Measurements from ENCODE around the gene CHRNA9. TPM values are rescaled to one million over a fixed set of nuclear protein-coding genes. Genes with fewer than 3 reads are reported as not detected.

The CHRNA9 gene
- total RNA-seq, 1 experiment from 2014 or later, result 2.0 TPM

GRCh38 chr4:40309250-40309774 is 25.8 kb upstream of the CHRNA9 start:
- no peaks in the 10 kb centered on the region for H3K27me3 Mint-ChIP-seq (ENCODE audit: insufficient read depth, unreplicated experiment)
- ChIA-PET POLR2A (interaction anchor here (0.7 to 2.0 kb wide), 5 partner anchors 8 to 253 kb away, joined by 3 to 5 read pairs (median 4); partner anchors contain the start of gene N4BP2), CTCF (interaction anchor here (0.5 to 4.2 kb wide), 30 partner anchors 9 to 1011 kb away, joined by 3 to 47 read pairs (median 4); no protein-coding TSS in a partner anchor)
- DNase-seq (ENCODE audit: unreplicated experiment), result peak; percentile 90
- no peak overlapping the region for H3K27ac Mint-ChIP-seq (ENCODE audit: low read depth, unreplicated experiment)
- peaks cover 25% of the 10 kb centered on the region for H3K4me1 Mint-ChIP-seq (ENCODE audit: insufficient read depth, unreplicated experiment)
- H3K9me3 Mint-ChIP-seq (ENCODE audit: unreplicated experiment), result no peaks in the 10 kb centered on the region
- intact Hi-C loops (cut with micrococcal nuclease), result loop anchor here (1.0 to 2.0 kb wide), 2 partner anchors 159 to 253 kb away; partner anchors contain the start of gene N4BP2
- TF ChIP-seq CTCF (IDR thresholded peaks at IDR 0.05; ENCODE audit: unreplicated experiment), result peak; percentile 81
- H3K4me3 Mint-ChIP-seq (ENCODE audit: unreplicated experiment), result no peak overlapping the region
- no TSS peak for BruUV-seq (replicated peaks)
- peaks cover 5% of the 10 kb centered on the region for H3K36me3 Mint-ChIP-seq (ENCODE audit: insufficient read depth, unreplicated experiment)

- Mint-ChIP-seq H3K27ac (ENCODE audit: low read depth, unreplicated experiment) (no peak overlapping the region), H3K4me3 (ENCODE audit: unreplicated experiment) (no peak overlapping the region), H3K36me3 (ENCODE audit: insufficient read depth, unreplicated experiment) (peaks cover 5% of the 10 kb centered on the region), H3K9me3 (ENCODE audit: unreplicated experiment) (no peaks in the 10 kb centered on the region), H3K27me3 (ENCODE audit: insufficient read depth, unreplicated experiment) (no peaks in the 10 kb centered on the region), H3K4me1 (ENCODE audit: insufficient read depth, unreplicated experiment) (peaks cover 28% of the 10 kb centered on the region)
- TF ChIP-seq CTCF (IDR thresholded peaks at IDR 0.05; ENCODE audit: unreplicated experiment), result no peak
- ChIA-PET POLR2A (interaction anchor here (0.6 to 2.0 kb wide), 3 partner anchors 9 to 252 kb away, joined by 3 to 4 read pairs (median 3); no protein-coding TSS in a partner anchor), CTCF (interaction anchor here (0.6 to 4.2 kb wide), 17 partner anchors 10 to 623 kb away, joined by 3 to 47 read pairs (median 4); no protein-coding TSS in a partner anchor)
- no TSS peak for BruUV-seq (replicated peaks)
- intact Hi-C loops (cut with micrococcal nuclease), result no loop called here
- DNase-seq (ENCODE audit: unreplicated experiment), result no peak
Measured at GRCh38 chr4:40310225-40310624, 24.9 kb upstream of the CHRNA9 start.

DNA sequence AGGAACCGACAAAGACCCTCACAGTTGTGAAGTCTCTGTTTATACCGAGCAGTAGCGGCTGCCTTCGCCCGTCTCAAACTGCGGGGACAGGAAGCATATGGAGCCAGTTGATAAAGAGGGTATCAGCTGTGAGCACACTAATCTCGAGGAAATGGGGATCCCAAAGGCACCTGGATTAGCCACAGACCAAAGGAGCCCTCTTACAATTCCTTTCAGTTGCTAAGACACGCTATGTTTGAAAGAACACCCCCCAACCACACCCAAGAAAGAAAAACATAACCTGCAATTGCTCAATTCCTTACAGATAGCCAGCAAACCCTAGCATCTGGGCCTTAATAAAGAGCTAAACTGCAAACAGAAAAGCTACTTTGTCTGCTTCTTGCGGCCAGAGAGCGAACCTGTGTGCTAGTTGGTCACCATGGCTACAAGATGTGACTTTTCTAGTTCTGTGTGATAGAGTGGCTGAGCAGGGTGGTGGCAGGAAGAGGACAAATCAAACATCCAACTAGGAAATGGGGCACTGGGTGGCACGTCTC is 23.3 kb upstream of the CHRNA9 start:
- H3K9me3 Mint-ChIP-seq (ENCODE audit: unreplicated experiment), result no peaks in the 10 kb centered on the region
- no peak overlapping the region for H3K4me3 Mint-ChIP-seq (ENCODE audit: unreplicated experiment)
- H3K27ac Mint-ChIP-seq (ENCODE audit: low read depth, unreplicated experiment), result peak overlapping the region; percentile 85
- H3K4me1 Mint-ChIP-seq (ENCODE audit: insufficient read depth, unreplicated experiment), result peaks cover 40% of the 10 kb centered on the region
- peak; percentile 41 for DNase-seq (ENCODE audit: unreplicated experiment)
- no peaks in the 10 kb centered on the region for H3K27me3 Mint-ChIP-seq (ENCODE audit: insufficient read depth, unreplicated experiment)
- no peak for TF ChIP-seq CTCF (IDR thresholded peaks at IDR 0.05; ENCODE audit: unreplicated experiment)
- no TSS peak for BruUV-seq (replicated peaks)
- POLR2A ChIA-PET, result interaction anchor here (0.7 to 1.1 kb wide), 5 partner anchors 11 to 853 kb away, joined by 3 to 4 read pairs (median 3); partner anchors contain the start of genes LIAS and RPL9
- peaks cover 9% of the 10 kb centered on the region for H3K36me3 Mint-ChIP-seq (ENCODE audit: insufficient read depth, unreplicated experiment)
- CTCF ChIA-PET, result interaction anchor here (0.6 to 4.2 kb wide), 11 partner anchors 10 to 256 kb away, joined by 3 to 47 read pairs (median 3); partner anchors contain the start of gene N4BP2
- intact Hi-C loops (cut with micrococcal nuclease), result no loop called here

DNA sequence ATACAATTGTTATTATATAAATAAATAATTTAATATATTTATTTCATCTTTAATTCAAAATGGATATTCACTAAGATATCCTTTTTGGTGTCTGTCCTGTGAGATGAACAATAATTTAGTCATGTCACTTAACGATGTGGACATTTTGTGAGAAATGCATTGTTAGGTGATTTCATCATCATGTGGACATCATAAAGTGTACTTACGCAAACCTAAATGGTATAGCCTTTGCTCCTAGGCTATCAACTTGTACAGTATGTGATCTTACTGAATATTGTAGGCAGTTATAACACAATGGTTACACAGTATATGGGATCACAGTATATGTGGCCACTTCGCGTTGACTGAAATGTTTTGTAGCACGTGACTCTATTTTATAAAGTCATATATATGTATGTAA is 20.2 kb upstream of the CHRNA9 start:
- CTCF ChIA-PET, result interaction anchor here (0.8 kb wide), 1 partner anchor 11 kb away, joined by 3 read pairs; no protein-coding TSS in a partner anchor
- DNase-seq (ENCODE audit: unreplicated experiment), result peak; percentile 76
- intact Hi-C loops (cut with micrococcal nuclease), result loop anchor here (5.0 kb wide), 1 partner anchor 338 kb away; the partner anchor contains the start of gene PDS5A

More for the DNA sequence above, 20.2 kb upstream of the CHRNA9 start:
- Mint-ChIP-seq H3K27me3 (ENCODE audit: insufficient read depth, unreplicated experiment) (no peaks in the 10 kb centered on the region), H3K9me3 (ENCODE audit: unreplicated experiment) (no peaks in the 10 kb centered on the region), H3K36me3 (ENCODE audit: insufficient read depth, unreplicated experiment) (peaks cover 14% of the 10 kb centered on the region), H3K4me1 (ENCODE audit: insufficient read depth, unreplicated experiment) (peaks cover 43% of the 10 kb centered on the region), H3K4me3 (ENCODE audit: unreplicated experiment) (no peak overlapping the region), H3K27ac (ENCODE audit: low read depth, unreplicated experiment) (peak overlapping the region; percentile 100)
- POLR2A ChIA-PET, result interaction anchor here (0.8 to 1.0 kb wide), 2 partner anchors 257 to 258 kb away, joined by 3 read pairs; partner anchors contain the start of gene N4BP2
- TF ChIP-seq CTCF (IDR thresholded peaks at IDR 0.05; ENCODE audit: unreplicated experiment), result no peak
- no TSS peak for BruUV-seq (replicated peaks)

All from MCF 10A (cell line).